ENCODE results near the gene VAV3.

Gene VAV3

GRCh38 chr1:107572674-107573211, 392.2 kb downstream of the VAV3 start:
- peak; percentile 71 for DNase-seq (ENCODE audit: low read depth)
- H3K4me3 ChIP-seq (ENCODE audit: low read depth, low read length) = no peak overlapping the region
- TF ChIP-seq CTCF (IDR thresholded peaks at IDR 0.05; ENCODE audit: control insufficient read depth, extremely low read depth, insufficient read depth) = no peak

GRCh38 chr1:107570768-107571167, 394.2 kb downstream of the VAV3 start:
- DNase-seq (ENCODE audit: low read depth) = no peak
- no peak for TF ChIP-seq CTCF (IDR thresholded peaks at IDR 0.05; ENCODE audit: control insufficient read depth, extremely low read depth, insufficient read depth)
- H3K4me3 ChIP-seq (ENCODE audit: low read depth, low read length) = no peak overlapping the region

GRCh38 chr1:107563441-107563840, 401.5 kb downstream of the VAV3 start:
- DNase-seq (ENCODE audit: low read depth) = no peak
- TF ChIP-seq CTCF (IDR thresholded peaks at IDR 0.05; ENCODE audit: control insufficient read depth, extremely low read depth, insufficient read depth) = no peak
- H3K4me3 ChIP-seq (ENCODE audit: low read depth, low read length) = no peak overlapping the region

- DNase-seq (ENCODE audit: low read depth) = no peak
- no peak overlapping the region for H3K4me3 ChIP-seq (ENCODE audit: low read depth, low read length)
- no peak for TF ChIP-seq CTCF (IDR thresholded peaks at IDR 0.05; ENCODE audit: control insufficient read depth, extremely low read depth, insufficient read depth)
Observed at GRCh38 chr1:107559881-107560280, 405.1 kb downstream of the VAV3 start.

GRCh38 chr1:107557095-107557494, 407.9 kb downstream of the VAV3 start:
- no peak for TF ChIP-seq CTCF (IDR thresholded peaks at IDR 0.05; ENCODE audit: control insufficient read depth, extremely low read depth, insufficient read depth)
- no peak for DNase-seq (ENCODE audit: low read depth)
- H3K4me3 ChIP-seq (ENCODE audit: low read depth, low read length) = no peak overlapping the region

- no peak overlapping the region for H3K4me3 ChIP-seq (ENCODE audit: low read depth, low read length)
- TF ChIP-seq CTCF (IDR thresholded peaks at IDR 0.05; ENCODE audit: control insufficient read depth, extremely low read depth, insufficient read depth) = no peak
Observed at GRCh38 chr1:107555578-107555977, 409.4 kb downstream of the VAV3 start.

GRCh38 chr1:107552781-107553180, 412.2 kb downstream of the VAV3 start:
- no peak for DNase-seq (ENCODE audit: low read depth)
- no peak overlapping the region for H3K4me3 ChIP-seq (ENCODE audit: low read depth, low read length)
- TF ChIP-seq CTCF (IDR thresholded peaks at IDR 0.05; ENCODE audit: control insufficient read depth, extremely low read depth, insufficient read depth) = no peak

More at GRCh38 chr1:107555578-107555977, 409.4 kb downstream of the VAV3 start:
- DNase-seq (ENCODE audit: low read depth) = no peak

Measured in LNCaP clone FGC (cell line).